ENCODE data around the gene SMPDL3B. TPM values are rescaled to one million over a fixed set of nuclear protein-coding genes. Genes with fewer than 3 reads are reported as not detected.

Gene SMPDL3B
- total and polyA plus RNA-seq, 2 of the 13 experiments (the other 11 are each of a cell fraction or from before 2014, with no cell fraction given), result 0.29 to 1.3 TPM

DNA sequence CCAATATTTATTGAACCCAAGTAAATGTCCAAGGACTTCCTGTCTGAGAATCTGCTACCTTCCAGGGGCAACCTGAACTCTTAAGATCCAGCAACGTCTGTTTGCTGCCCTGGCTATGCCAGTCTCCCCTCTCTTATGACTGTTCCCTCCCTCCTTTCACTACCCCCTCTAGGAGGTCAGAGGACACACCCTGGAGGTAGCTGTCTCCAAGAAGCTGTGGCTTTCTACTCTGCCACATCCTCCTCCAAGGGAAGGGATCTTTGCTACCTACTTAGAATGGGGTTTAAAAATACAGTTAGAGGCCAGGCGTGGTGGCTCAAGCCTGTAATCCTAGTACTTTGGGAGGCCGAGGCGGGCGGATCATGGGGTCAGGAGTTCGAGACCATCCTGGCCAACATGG is 3.6 kb upstream of the SMPDL3B start:
- H4K20me1 ChIP-seq (ENCODE audit: insufficient read depth, low read length), result no peaks in the 10 kb centered on the region
- H3K27me3 ChIP-seq (ENCODE audit: control insufficient read depth in 1 of 2, insufficient read depth in 2 of 2, low read length in 2 of 2), result no peaks in the 10 kb centered on the region
- BruUV-seq (replicated peaks), result no TSS peak
- H3K36me3 ChIP-seq (replicated peaks in 1 of 2; ENCODE audit: control insufficient read depth in 1 of 2, insufficient read depth in 2 of 2, low read length in 2 of 2), result no peaks in the 10 kb centered on the region
- no peak for DNase-seq (ENCODE audit: low spot score)
- peaks cover 40% of the 10 kb centered on the region for H3K4me1 ChIP-seq (ENCODE audit: insufficient read depth, low read length)
- H3K9me3 ChIP-seq (ENCODE audit: low read length), result no peaks in the 10 kb centered on the region
- H3K4me2 ChIP-seq (ENCODE audit: low read depth, low read length), result no peak overlapping the region
- POLR2A ChIA-PET, result no interaction called here
- H3K79me2 ChIP-seq (ENCODE audit: insufficient read depth, low read length), result no peaks in the 10 kb centered on the region
- TF ChIP-seq ZNF878 (CRISPR knock-in tag; IDR thresholded peaks at IDR 0.05) (no peak), ZNF773 (CRISPR knock-in tag; IDR thresholded peaks at IDR 0.05; ENCODE audit: borderline replicate concordance) (no peak), ZNF292 (CRISPR knock-in tag; IDR thresholded peaks at IDR 0.05; ENCODE audit: borderline replicate concordance, low read depth) (no peak), ZNF224 (CRISPR knock-in tag; IDR thresholded peaks at IDR 0.05) (no peak), KLF12 (CRISPR knock-in tag; IDR thresholded peaks at IDR 0.05; ENCODE audit: borderline replicate concordance) (no peak), ZC3H13 (CRISPR knock-in tag; IDR thresholded peaks at IDR 0.05) (no peak), U2AF2 (IDR thresholded peaks at IDR 0.05; ENCODE audit: low read depth, low read length) (no peak), ZFP90 (CRISPR knock-in tag; IDR thresholded peaks at IDR 0.05; ENCODE audit: borderline replicate concordance) (no peak)
- intact Hi-C loops (cut with micrococcal nuclease; ENCODE audit: unreplicated experiment), result no loop called here
- no peak overlapping the region for H3K9ac ChIP-seq (ENCODE audit: insufficient read depth, low read depth, low read length)
- CTCF ChIA-PET (ENCODE audit: low intra/inter-chr PET ratio, low total read pairs), result no interaction called here
- no peak overlapping the region for H3K27ac ChIP-seq (ENCODE audit: extremely low read length, insufficient read depth, low read length)
- H3K4me3 ChIP-seq (replicated peaks in 1 of 3; ENCODE audit: insufficient read depth in 1 of 3, low read depth in 2 of 3, low read length in 3 of 3), result no peak overlapping the region
- no peak for ATAC-seq
- 74% methylated on average over 6 of the region's 6 CpGs for WGBS (ENCODE audit: low lambda C conversion rate)
- in situ Hi-C loops (cut with HindIII; ENCODE audit: extremely low pct_ligation_motif_present, low pct_unique_long_range_greater_than_20kb), result loop anchor here (10.0 kb wide), 1 partner anchor 76 kb away; no protein-coding TSS in a partner anchor
- no peak for FAIRE-seq
- H2AFZ ChIP-seq (ENCODE audit: low read length), result no peak overlapping the region

DNA sequence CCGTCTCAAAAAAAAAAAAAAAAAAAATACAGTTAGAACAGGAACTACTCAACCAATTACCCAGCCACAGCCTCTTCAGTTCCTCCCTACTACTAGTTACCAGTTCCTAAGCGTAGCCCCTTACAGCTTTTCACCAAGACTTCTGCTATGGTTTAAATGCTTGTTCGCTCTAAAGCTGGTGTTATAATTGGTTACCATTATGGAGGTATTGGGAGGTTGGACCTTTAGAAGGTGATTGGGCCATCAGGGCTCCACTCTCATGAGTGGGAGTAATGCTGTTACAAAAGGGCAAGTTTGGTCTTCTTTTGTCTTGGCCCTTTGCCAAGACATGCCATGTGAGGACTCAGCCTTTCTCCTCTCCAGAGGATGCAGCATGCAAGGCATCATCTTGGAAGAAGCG is 3.0 kb upstream of the SMPDL3B start:
- Histone ChIP-seq H2AFZ (ENCODE audit: low read length) (no peak overlapping the region), H4K20me1 (ENCODE audit: insufficient read depth, low read length) (no peaks in the 10 kb centered on the region), H3K4me2 (ENCODE audit: low read depth, low read length) (no peak overlapping the region), H3K27ac (ENCODE audit: extremely low read length, insufficient read depth, low read length) (no peak overlapping the region), H3K9ac (ENCODE audit: insufficient read depth, low read depth, low read length) (no peak overlapping the region), H3K36me3 (replicated peaks in 1 of 2; ENCODE audit: control insufficient read depth in 1 of 2, insufficient read depth in 2 of 2, low read length in 2 of 2) (no peaks in the 10 kb centered on the region), H3K4me1 (ENCODE audit: insufficient read depth, low read length) (peaks cover 34% of the 10 kb centered on the region), H3K9me3 (ENCODE audit: low read length) (no peaks in the 10 kb centered on the region), H3K27me3 (ENCODE audit: control insufficient read depth in 1 of 2, insufficient read depth in 2 of 2, low read length in 2 of 2) (no peaks in the 10 kb centered on the region), H3K4me3 (replicated peaks in 1 of 3; ENCODE audit: insufficient read depth in 1 of 3, low read depth in 2 of 3, low read length in 3 of 3) (no peak overlapping the region), H3K79me2 (ENCODE audit: insufficient read depth, low read length) (no peaks in the 10 kb centered on the region)
- BruUV-seq (replicated peaks), result no TSS peak
- intact Hi-C loops (cut with micrococcal nuclease; ENCODE audit: unreplicated experiment) (no loop called here), in situ Hi-C loops (cut with HindIII; ENCODE audit: extremely low pct_ligation_motif_present, low pct_unique_long_range_greater_than_20kb) (loop anchor here (10.0 kb wide), 1 partner anchor 77 kb away; no protein-coding TSS in a partner anchor)
- POLR2A ChIA-PET, result no interaction called here
- ATAC-seq (no peak), FAIRE-seq (no peak), DNase-seq (ENCODE audit: low spot score) (no peak)
- TF ChIP-seq, protein P1, sequence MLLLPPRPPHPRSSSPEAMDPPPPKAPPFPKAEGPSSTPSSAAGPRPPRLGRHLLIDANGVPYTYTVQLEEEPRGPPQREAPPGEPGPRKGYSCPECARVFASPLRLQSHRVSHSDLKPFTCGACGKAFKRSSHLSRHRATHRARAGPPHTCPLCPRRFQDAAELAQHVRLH (CRISPR knock-in tag; IDR thresholded peaks at IDR 0.05; ENCODE audit: borderline replicate concordance, low read depth), result no peak
- WGBS (ENCODE audit: low lambda C conversion rate), result 64% methylated on average over 4 of the region's 4 CpGs
- CTCF ChIA-PET (ENCODE audit: low intra/inter-chr PET ratio, low total read pairs), result no interaction called here
